Muscle layer of duodenum (tissue), 2 donors: Measurements from ENCODE around the gene DENND1C.
"Not testable (repeated sequence)": the region's sequence is repeated elsewhere in the genome, so short reads cannot be mapped to it uniquely, and the experiment has no call there.

ENCODE experiments used
- H3K27ac ChIP-seq: one replicate; pipeline ENCODE4 v1.7.0; 2013; ENCODE audit warnings: mild to moderate bottlenecking, low read length
- H3K27me3 ChIP-seq: one replicate; pipeline ENCODE4 v1.7.0; 2013; ENCODE audit warnings: low read depth, mild to moderate bottlenecking, control low read depth, low read length
- H3K36me3 ChIP-seq, 2 donors: one replicate each; pipeline ENCODE4 v1.7.0; 2013; ENCODE audit warnings: low read length in 2 of 2, control low read depth in 1 of 2, mild to moderate bottlenecking in 1 of 2; ENCODE audit not compliant: insufficient read depth in 2 of 2, control insufficient read depth in 1 of 2
- H3K4me1 ChIP-seq, 2 donors: one replicate each; pipeline ENCODE4 v1.7.0; 2013; ENCODE audit warnings: low read length in 2 of 2, mild to moderate bottlenecking in 2 of 2, control low read depth in 1 of 2, moderate library complexity in 1 of 2; ENCODE audit not compliant: insufficient read depth in 2 of 2, control insufficient read depth in 1 of 2
- H3K4me3 ChIP-seq, 2 donors: one replicate each; pipeline ENCODE4 v1.7.0; 2013; ENCODE audit warnings: low read length in 2 of 2, low read depth in 1 of 2, mild to moderate bottlenecking in 1 of 2
- H3K9me3 ChIP-seq, 2 donors: one replicate each; pipeline ENCODE4 v1.7.0; 2013; ENCODE audit warnings: low read length in 2 of 2, control low read depth in 1 of 2, mild to moderate bottlenecking in 1 of 2; ENCODE audit not compliant: control insufficient read depth in 1 of 2
- donor health status: healthy.

Gene DENND1C

DNA sequence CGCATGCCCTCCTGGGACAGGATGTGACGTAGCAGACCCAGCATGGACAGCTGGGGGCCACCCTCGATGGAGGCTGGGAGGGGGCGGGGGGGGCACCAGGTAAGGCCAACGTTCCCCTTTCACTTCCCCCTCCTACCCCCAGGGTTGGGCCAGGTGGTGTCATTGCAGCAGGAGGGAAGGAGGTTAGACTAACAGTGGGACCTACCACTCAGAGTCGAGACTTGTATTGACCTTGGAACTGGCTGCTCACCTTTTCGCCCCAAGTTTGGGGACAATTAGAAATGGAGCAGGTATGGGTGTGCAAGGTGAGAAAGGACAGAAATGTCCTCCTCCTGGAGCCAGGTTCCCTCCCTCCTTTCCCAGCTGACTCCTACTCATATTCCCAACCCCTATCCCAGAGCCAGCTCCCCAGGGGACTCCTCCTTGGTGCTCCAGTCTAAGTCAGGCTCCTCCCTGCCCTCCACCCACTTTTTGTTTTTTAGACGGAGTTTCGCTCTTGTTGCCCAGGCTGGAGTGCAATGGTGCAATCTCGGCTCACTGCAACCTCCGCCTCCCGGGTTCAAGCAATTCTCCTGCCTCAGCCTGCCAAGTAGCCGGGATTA is 39.4 kb downstream of the DENND1C start:
- peaks cover 0 to 32% of the 10 kb centered on the region in 2 donors for H3K36me3 ChIP-seq
- H3K9me3 ChIP-seq, result peaks cover 0 to 8% of the 10 kb centered on the region in 2 donors
- no peaks in the 10 kb centered on the region for H3K27me3 ChIP-seq
- H3K4me1 ChIP-seq, result no peaks in the 10 kb centered on the region
- no peak overlapping the region for H3K4me3 ChIP-seq
- no peak overlapping the region for H3K27ac ChIP-seq

DNA sequence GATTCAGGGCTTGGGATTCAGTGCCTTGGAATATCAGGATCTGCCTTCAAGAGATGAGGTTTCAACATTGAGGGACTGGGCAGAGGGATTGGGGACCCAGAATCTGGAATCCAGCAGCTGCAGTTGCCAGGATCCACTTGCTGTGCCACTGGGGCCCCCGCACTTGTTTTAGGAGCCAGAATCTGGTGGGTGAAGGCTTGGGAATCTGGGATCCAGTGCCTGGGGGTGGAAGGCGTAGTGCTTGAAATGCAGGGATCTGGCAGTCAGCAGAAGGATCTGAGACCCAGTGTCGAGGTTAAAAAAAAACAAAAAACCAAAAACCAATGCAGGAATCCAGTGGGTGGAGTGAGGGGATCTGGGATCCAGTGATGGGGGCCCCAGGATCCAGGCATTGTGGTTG is 40.7 kb downstream of the DENND1C start:
- H3K9me3 ChIP-seq, result peaks cover 0 to 3% of the 10 kb centered on the region in 2 donors
- no peaks in the 10 kb centered on the region for H3K4me1 ChIP-seq
- H3K27me3 ChIP-seq, result no peaks in the 10 kb centered on the region
- H3K4me3 ChIP-seq, result no peak overlapping the region
- H3K36me3 ChIP-seq, result peaks cover 0 to 19% of the 10 kb centered on the region in 2 donors
- no peak overlapping the region for H3K27ac ChIP-seq

DNA sequence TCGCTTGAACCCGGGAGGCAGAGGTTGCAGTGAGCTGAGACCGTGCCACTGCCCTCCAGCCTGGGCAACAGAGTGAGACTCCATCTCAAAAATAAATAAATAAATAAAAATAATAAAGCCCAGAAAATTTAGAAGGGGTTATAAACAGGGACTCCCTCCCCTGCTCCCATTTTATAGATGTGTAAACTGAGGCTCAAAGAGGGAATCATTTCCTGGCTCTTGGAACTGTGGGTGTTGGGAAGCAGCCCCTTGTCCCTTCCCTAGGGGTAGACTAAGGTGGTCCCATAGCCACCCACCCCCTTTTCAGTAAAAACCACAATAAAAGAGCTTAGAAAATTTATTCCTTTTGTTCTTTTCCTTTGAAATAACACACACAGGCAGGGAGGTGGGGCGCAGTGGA is 41.8 kb downstream of the DENND1C start:
- no peaks in the 10 kb centered on the region for H3K4me1 ChIP-seq
- no peak overlapping the region for H3K4me3 ChIP-seq
- H3K27ac ChIP-seq, result no peak overlapping the region
- H3K9me3 ChIP-seq, result no peaks in the 10 kb centered on the region
- H3K27me3 ChIP-seq, result no peaks in the 10 kb centered on the region
- H3K36me3 ChIP-seq, result peaks cover 0 to 11% of the 10 kb centered on the region in 2 donors

DNA sequence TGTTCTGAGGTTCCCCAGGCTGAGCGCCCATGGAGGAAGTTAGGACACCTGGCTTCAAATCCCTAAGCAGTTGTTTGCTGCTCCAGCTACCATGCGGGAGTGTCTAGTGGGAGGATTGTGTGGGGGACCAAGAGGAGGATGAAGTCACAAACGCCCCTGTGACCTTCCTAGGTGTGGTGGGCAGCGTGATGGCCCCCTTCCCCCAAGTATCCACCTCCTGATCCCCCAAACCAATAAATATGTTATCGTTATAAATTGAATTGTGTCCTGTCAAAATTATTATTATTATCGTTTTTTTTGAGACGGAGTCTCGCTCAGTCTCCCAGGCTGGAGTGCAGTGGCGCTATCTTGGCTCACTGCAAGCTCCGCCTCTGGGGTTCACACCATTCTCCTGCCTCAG is 47.9 kb downstream of the DENND1C start, which contains the start of gene SLC25A41:
Gene SLC25A41, minus strand, starts transcription at position 101 of the 400 bp plus-strand sequence. Its CDS starts 70 bp downstream, at position 31.
- H3K9me3 ChIP-seq, result no peaks in the 10 kb centered on the region
- H3K27me3 ChIP-seq, result no peaks in the 10 kb centered on the region
- no peaks in the 10 kb centered on the region for H3K36me3 ChIP-seq
- no peaks in the 10 kb centered on the region for H3K4me1 ChIP-seq
- no peak within 1 kb of the TSS for H3K27ac ChIP-seq
- no peak within 1 kb of the TSS for H3K4me3 ChIP-seq

DNA sequence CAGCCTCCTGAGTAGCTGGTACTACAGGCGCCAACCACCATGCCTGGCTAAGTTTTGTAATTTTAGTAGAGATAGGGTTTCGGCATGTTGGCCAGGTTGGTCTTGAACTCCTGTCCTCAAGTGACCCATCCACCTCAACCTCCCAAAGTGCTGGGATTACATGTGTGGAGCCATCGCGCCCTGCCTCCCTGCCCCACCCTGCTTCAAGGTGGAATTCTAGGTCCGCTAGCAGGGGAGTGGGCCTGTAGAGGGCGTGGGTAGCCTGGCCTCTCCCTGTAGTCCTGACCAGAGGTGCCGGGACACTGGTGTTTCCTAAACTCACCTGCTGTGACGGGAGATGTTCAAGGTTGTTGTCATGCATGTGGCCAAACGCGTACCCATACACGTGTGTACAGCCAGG is 48.4 kb downstream of the DENND1C start:
- H3K9me3 ChIP-seq, result no peaks in the 10 kb centered on the region

DNA sequence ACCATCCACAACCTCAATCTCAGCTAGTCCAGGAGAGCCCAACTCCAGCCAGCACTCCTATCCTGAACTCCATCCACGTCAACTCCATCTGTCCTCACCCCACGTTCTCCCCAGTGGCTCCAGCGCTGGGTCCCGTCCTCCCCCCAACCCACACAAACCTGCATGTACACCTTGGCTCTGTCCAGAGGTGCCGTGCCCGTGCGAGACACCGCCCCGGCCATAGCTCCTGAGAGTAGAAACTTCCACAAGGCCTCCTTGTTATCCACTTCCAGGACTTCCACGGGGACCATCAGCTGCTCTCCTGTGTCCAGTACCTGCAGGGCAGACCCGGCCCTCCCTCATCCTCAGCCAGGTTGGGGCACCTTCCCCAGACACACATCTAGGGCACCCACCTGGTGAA is 49.7 kb downstream of the DENND1C start:
- Histone ChIP-seq H3K36me3 (no peaks in the 10 kb centered on the region), H3K27ac (no peak overlapping the region), H3K4me1 (no peaks in the 10 kb centered on the region), H3K27me3 (no peaks in the 10 kb centered on the region), H3K4me3 (no peak overlapping the region), H3K9me3 (no peaks in the 10 kb centered on the region)

More for the DNA sequence above, 48.4 kb downstream of the DENND1C start:
- Histone ChIP-seq H3K27me3 (no peaks in the 10 kb centered on the region), H3K27ac (no peak overlapping the region), H3K4me1 (no peaks in the 10 kb centered on the region), H3K4me3 (no peak overlapping the region), H3K36me3 (no peaks in the 10 kb centered on the region)

DNA sequence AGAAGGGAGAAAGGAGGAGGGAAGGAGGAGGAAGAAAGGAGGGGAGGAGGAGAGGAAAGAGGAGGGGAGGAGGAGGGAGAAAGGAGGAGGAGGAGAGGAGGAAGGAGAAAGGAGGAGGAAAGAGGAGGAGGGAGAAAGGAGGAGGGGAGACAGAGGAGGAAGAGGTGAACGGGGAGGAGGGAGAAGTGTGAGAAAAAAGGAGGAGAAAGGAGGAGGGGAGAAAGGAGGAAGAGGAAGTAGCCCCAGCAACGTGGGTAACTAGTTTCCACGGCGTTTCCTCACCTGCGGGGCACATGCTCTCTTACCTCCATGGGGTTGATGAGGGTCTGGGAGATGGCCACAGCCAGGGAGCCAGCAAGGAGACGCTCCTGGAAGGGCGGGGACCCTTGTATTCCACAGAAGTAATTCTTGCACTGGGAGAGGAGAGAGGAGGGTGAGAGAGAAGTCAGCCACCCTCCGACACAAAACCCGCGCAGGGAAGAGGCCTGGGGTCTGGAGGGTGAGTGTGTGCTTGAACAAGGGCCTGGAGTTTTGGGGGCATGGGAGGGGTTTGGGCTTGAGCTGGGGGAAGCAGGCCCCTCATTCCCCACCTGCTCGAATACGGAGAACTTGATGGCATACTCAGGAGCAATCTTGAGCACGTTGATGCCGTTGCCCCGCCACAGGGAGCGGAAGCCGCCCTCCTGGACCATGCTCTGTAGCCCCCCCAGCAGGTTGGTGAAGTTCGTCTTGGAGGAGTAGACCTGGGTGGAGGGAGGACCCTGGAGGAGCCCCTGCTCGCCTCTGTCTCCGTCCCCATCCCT is 52.0 kb downstream of the DENND1C start:
- Histone ChIP-seq H3K9me3 (no peaks in the 10 kb centered on the region), H3K4me3 (no peak overlapping the region), H3K36me3 (no peaks in the 10 kb centered on the region), H3K4me1 (no peaks in the 10 kb centered on the region), H3K27ac (no peak overlapping the region), H3K27me3 (no peaks in the 10 kb centered on the region)

DNA sequence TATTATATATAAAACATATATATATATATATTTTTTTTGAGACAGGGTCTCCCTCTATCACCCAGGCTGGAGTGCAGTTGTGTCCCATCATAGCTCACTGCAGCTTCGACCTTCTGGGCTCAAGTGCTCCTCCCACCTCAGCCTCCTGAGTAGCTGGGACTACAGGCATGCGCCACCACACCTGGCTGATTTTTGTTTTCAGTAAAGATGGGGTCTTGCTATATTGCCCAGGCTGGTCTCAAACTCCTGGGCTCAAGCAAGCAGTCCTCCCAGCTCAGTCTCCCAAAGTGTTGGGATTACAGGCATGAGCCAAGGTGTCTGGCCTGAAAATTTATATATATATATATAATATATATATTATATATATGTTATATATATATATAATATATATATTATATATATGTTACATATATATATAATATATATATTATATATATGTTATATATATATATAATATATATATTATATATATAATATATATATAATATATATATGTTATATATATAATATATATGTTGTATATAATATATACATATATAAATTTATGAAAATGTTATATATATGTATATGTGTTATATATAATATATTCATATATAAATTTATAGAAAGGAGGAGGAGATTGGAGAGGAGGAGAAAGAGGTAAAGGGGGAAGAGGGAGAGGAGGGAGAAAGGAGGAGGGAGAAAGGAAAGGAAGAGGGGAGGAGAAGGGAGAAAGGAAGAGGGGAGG is 52.7 kb downstream of the DENND1C start:
- H3K27me3 ChIP-seq, H3K4me3 ChIP-seq, H3K27ac ChIP-seq, H3K4me1 ChIP-seq, H3K9me3 ChIP-seq, H3K36me3 ChIP-seq: not testable (repeated sequence)

DNA sequence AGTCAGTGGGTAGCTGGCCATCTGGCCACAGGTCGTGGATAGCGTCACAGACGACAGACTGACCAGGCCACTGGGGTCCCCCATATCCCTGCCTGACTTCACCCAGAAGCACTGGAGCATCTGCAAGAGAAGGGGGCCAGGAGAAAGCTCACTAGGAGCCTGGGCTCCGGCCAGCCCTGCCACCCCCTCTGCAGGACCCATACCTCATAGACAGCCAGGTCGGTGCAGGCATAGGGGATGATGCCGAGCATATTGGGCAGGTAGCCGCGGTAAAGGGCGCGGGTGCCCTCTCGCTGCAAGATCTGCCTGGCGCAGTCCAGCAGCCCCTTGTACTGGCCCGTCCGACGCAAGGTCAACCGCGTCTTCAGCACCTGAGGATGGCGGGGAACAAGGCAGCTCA is 54.5 kb downstream of the DENND1C start:
- no peak overlapping the region for H3K27ac ChIP-seq
- no peaks in the 10 kb centered on the region for H3K36me3 ChIP-seq
- no peak overlapping the region for H3K4me3 ChIP-seq
- peaks cover 10 to 21% of the 10 kb centered on the region in 2 donors for H3K4me1 ChIP-seq
- H3K9me3 ChIP-seq, result no peaks in the 10 kb centered on the region
- H3K27me3 ChIP-seq, result no peaks in the 10 kb centered on the region

DNA sequence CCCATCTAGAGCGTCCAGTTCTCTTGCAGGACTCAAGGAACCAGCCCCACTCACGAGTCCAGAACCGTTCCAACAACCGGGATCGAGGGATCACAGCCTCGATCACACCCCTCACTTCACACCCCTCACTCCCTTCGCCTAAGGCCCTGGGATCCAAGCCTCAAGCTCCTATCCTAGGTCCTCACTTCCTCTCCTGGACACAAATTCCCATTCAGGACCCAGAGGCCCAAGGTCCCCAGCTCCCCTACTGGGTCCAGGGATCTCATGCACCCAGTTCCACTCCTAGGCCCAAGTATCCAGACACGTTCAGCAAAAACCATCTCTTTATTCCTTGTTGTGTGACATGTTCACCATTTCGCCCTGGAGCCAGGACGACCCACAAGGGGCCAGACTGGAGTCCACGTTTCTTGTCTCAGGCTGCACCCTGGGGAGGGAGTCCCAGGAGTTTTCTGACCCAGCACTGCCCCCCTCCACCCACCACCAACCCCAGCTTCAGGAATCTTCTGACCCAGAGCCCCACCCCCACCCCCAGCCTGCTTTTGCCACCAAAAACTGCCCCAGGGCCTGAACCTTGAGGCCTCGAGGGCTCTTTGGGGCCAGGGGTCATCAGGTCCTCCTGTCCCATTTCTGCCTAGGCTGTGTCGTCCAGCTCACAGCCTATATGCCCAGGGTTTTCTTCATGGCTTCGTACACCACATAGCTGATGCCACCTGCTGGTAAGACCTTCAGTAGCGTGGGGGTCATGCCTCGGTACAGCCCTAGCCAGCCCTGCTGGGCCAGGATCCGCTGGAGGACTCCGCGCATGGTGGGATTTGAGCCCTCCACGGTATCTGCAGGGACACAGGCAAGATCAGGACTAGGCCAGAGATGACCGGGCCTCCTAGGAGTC is 55.6 kb downstream of the DENND1C start:
- Histone ChIP-seq H3K36me3 (peaks cover 0 to 9% of the 10 kb centered on the region in 2 donors), H3K27me3 (no peaks in the 10 kb centered on the region), H3K4me1 (peaks cover 10 to 32% of the 10 kb centered on the region in 2 donors), H3K4me3 (peak overlapping the region in 1 of 2 donors; percentile 41), H3K9me3 (no peaks in the 10 kb centered on the region), H3K27ac (peak overlapping the region; percentile 75)
